Activated CD8-positive, alpha-beta T cell treated with anti-CD3 and anti-CD28 coated beads, Interleukin-2, amount 10 ng/mL, durations not matched to agents 7 days and 5 days (primary cell): Measurements from ENCODE around the gene ANXA2R. TPM values are rescaled to one million over a fixed set of nuclear protein-coding genes. Genes with fewer than 3 reads are reported as not detected.

Experiments
- total RNA-seq, 2 experiments: library from RNA; stranded (reverse); gene quantifications; one replicate each; pipeline ENCODE4 v1.2.3, GENCODE V29; 2021

Gene ANXA2R
- total RNA-seq, 2 experiments from 2014 or later: 28.0 to 29.3 TPM

Other genes with a start within 250 kb of the ANXA2R start
- gene SELENOP, start 228.4 kb downstream of the ANXA2R start, total RNA-seq: under 1 TPM in 1 of 2 experiments, not detected in 1; 0.55 TPM
- gene ZNF131, start 80.6 kb upstream of the ANXA2R start, total RNA-seq: 10 to 100 TPM; 45.8 to 52.8 TPM
- gene NIM1K, start 151.9 kb upstream of the ANXA2R start, total RNA-seq: under 1 TPM; 0.50 to 0.61 TPM